Glutamatergic neuron (in vitro differentiated cells): Measurements from ENCODE around the gene THSD7B. TPM values are rescaled to one million over a fixed set of nuclear protein-coding genes. Genes with fewer than 3 reads are reported as not detected.
"Not testable (repeated sequence)": the region's sequence is repeated elsewhere in the genome, so short reads cannot be mapped to it uniquely, and the experiment has no call there.

Source experiments
- DNase-seq: peaks from one replicate; pipeline ENCODE4 v3.0.0; 2022
- H3K27ac Mint-ChIP-seq: one replicate; pipeline ENCODE4 v1.8.0; 2020; ENCODE audit warnings: mild to moderate bottlenecking, mixed read lengths, inconsistent platforms; ENCODE audit not compliant: unreplicated experiment
- H3K27me3 Mint-ChIP-seq: one replicate; pipeline ENCODE4 v1.8.0; 2020; ENCODE audit warnings: mild to moderate bottlenecking, moderate library complexity, mixed read lengths, inconsistent platforms; ENCODE audit not compliant: unreplicated experiment
- H3K36me3 Mint-ChIP-seq: one replicate; pipeline ENCODE4 v1.8.0; 2020; ENCODE audit warnings: mild to moderate bottlenecking, mixed read lengths, inconsistent platforms; ENCODE audit not compliant: unreplicated experiment
- H3K4me1 Mint-ChIP-seq: one replicate; pipeline ENCODE4 v1.8.0; 2020; ENCODE audit warnings: mild to moderate bottlenecking, low read depth, mixed read lengths, inconsistent platforms; ENCODE audit not compliant: unreplicated experiment
- H3K4me3 Mint-ChIP-seq: one replicate; pipeline ENCODE4 v1.8.0; 2020; ENCODE audit warnings: mild to moderate bottlenecking, mixed read lengths, inconsistent platforms; ENCODE audit not compliant: unreplicated experiment
- H3K9me3 Mint-ChIP-seq: one replicate; pipeline ENCODE4 v1.8.0; 2020; ENCODE audit warnings: mild to moderate bottlenecking, moderate library complexity, mixed read lengths, inconsistent platforms; ENCODE audit not compliant: unreplicated experiment
- CTCF ChIP-seq: fragments of 200-600 bp; sonication (generic); IDR thresholded peaks from one replicate; pipeline ENCODE4 v1.5.0; 2021; ENCODE audit not compliant: partially characterized antibody, unreplicated experiment
- total RNA-seq: library from RNA; stranded (reverse); fragmentation: NEBNext Ultra II Directional; extraction: Animal tissue kit (Norgen Biotek cat#: 25700); gene quantifications from one replicate; pipeline ENCODE4 v1.2.1, GENCODE V29; 2021; ENCODE audit not compliant: unreplicated experiment

Gene THSD7B
- total RNA-seq, 1 donor from 2014 or later = 182 TPM

GRCh38 chr2:137316075-137316474, 550.7 kb downstream of the THSD7B start:
- no peaks in the 10 kb centered on the region for H3K36me3 Mint-ChIP-seq
- H3K27ac Mint-ChIP-seq = no peak overlapping the region
- no peak for DNase-seq
- TF ChIP-seq CTCF = no peak
- H3K4me1 Mint-ChIP-seq = no peaks in the 10 kb centered on the region
- H3K9me3 Mint-ChIP-seq = no peaks in the 10 kb centered on the region
- H3K27me3 Mint-ChIP-seq = no peaks in the 10 kb centered on the region
- no peak overlapping the region for H3K4me3 Mint-ChIP-seq

GRCh38 chr2:137321566-137321965, 556.2 kb downstream of the THSD7B start:
- Mint-ChIP-seq H3K36me3 (no peaks in the 10 kb centered on the region), H3K4me3 (no peak overlapping the region), H3K4me1 (peaks cover 1% of the 10 kb centered on the region), H3K27ac (no peak overlapping the region), H3K9me3 (no peaks in the 10 kb centered on the region), H3K27me3 (no peaks in the 10 kb centered on the region)
- DNase-seq = no peak
- TF ChIP-seq CTCF = no peak

GRCh38 chr2:137331562-137331961, 566.2 kb downstream of the THSD7B start:
- DNase-seq = not testable (repeated sequence)
- peaks cover 28% of the 10 kb centered on the region for H3K36me3 Mint-ChIP-seq

GRCh38 chr2:137333386-137334165, 568.2 kb downstream of the THSD7B start:
- DNase-seq = no peak
- no peak for TF ChIP-seq CTCF
- H3K4me1 Mint-ChIP-seq = peaks cover 9% of the 10 kb centered on the region
- H3K27me3 Mint-ChIP-seq = peaks cover 4% of the 10 kb centered on the region
- peaks cover 27% of the 10 kb centered on the region for H3K36me3 Mint-ChIP-seq
- no peak overlapping the region for H3K27ac Mint-ChIP-seq
- H3K4me3 Mint-ChIP-seq = no peak overlapping the region
- peaks cover 18% of the 10 kb centered on the region for H3K9me3 Mint-ChIP-seq

More at GRCh38 chr2:137331562-137331961, 566.2 kb downstream of the THSD7B start:
- H3K4me3 Mint-ChIP-seq, H3K27me3 Mint-ChIP-seq, H3K27ac Mint-ChIP-seq: not testable (repeated sequence)
- H3K4me1 Mint-ChIP-seq = peaks cover 12% of the 10 kb centered on the region
- H3K9me3 Mint-ChIP-seq = peaks cover 18% of the 10 kb centered on the region

- peaks cover 14% of the 10 kb centered on the region for H3K9me3 Mint-ChIP-seq
- H3K4me1 Mint-ChIP-seq = peaks cover 20% of the 10 kb centered on the region
- no peak overlapping the region for H3K27ac Mint-ChIP-seq
- no peak overlapping the region for H3K4me3 Mint-ChIP-seq
- H3K36me3 Mint-ChIP-seq = peaks cover 9% of the 10 kb centered on the region
- H3K27me3 Mint-ChIP-seq = peaks cover 7% of the 10 kb centered on the region
- TF ChIP-seq CTCF = no peak
- no peak for DNase-seq
Observed at GRCh38 chr2:137336067-137336466, 570.7 kb downstream of the THSD7B start.
